ENCODE data around the gene AUTS2.
A peak's percentile ranks its signal among the peaks of the same experiment; 100 is the strongest.

The AUTS2 gene

GRCh38 chr7:69598081-69598486 lies at the start of gene AUTS2:
Gene AUTS2, plus strand, starts transcription at chr7:69598475. Its CDS starts 1,179 bp downstream, at chr7:69599654.
- Histone ChIP-seq H3K27ac (ENCODE audit: low read length) (peak within 1 kb of the TSS; percentile 56), H3K27me3 (ENCODE audit: low read depth, low read length) (no peaks in the 10 kb centered on the region), H3K4me3 (ENCODE audit: low read depth in 1 of 2, low read length in 2 of 2) (peak within 1 kb of the TSS; percentile 78 to 80), H3K4me1 (ENCODE audit: control insufficient read depth in 1 of 2, insufficient read depth in 2 of 2, low read length in 2 of 2) (peaks cover 0 to 25% of the 10 kb centered on the region in 2 donors), H3K9me3 (ENCODE audit: control insufficient read depth in 1 of 2, low read length in 2 of 2) (no peaks in the 10 kb centered on the region), H3K36me3 (ENCODE audit: control insufficient read depth in 1 of 2, insufficient read depth in 2 of 2, low read length in 2 of 2) (no peaks in the 10 kb centered on the region)

- Histone ChIP-seq H3K4me3 (ENCODE audit: low read depth in 1 of 2, low read length in 2 of 2) (no peak overlapping the region), H3K36me3 (ENCODE audit: control insufficient read depth in 1 of 2, insufficient read depth in 2 of 2, low read length in 2 of 2) (no peaks in the 10 kb centered on the region), H3K27me3 (ENCODE audit: low read depth, low read length) (no peaks in the 10 kb centered on the region), H3K9me3 (ENCODE audit: control insufficient read depth in 1 of 2, low read length in 2 of 2) (no peaks in the 10 kb centered on the region), H3K4me1 (ENCODE audit: control insufficient read depth in 1 of 2, insufficient read depth in 2 of 2, low read length in 2 of 2) (peaks cover 0 to 3% of the 10 kb centered on the region in 2 donors), H3K27ac (ENCODE audit: low read length) (no peak overlapping the region)
These were observed 47.3 kb upstream of the AUTS2 start for GRCh38 chr7:69550991-69551390.

GRCh38 chr7:69553190-69553589 lies 45.1 kb upstream of the AUTS2 start:
- Histone ChIP-seq H3K36me3 (ENCODE audit: control insufficient read depth in 1 of 2, insufficient read depth in 2 of 2, low read length in 2 of 2) (no peaks in the 10 kb centered on the region), H3K27me3 (ENCODE audit: low read depth, low read length) (no peaks in the 10 kb centered on the region), H3K27ac (ENCODE audit: low read length) (no peak overlapping the region), H3K9me3 (ENCODE audit: control insufficient read depth in 1 of 2, low read length in 2 of 2) (no peaks in the 10 kb centered on the region), H3K4me3 (ENCODE audit: low read depth in 1 of 2, low read length in 2 of 2) (no peak overlapping the region), H3K4me1 (ENCODE audit: control insufficient read depth in 1 of 2, insufficient read depth in 2 of 2, low read length in 2 of 2) (peaks cover 0 to 3% of the 10 kb centered on the region in 2 donors)

DNA sequence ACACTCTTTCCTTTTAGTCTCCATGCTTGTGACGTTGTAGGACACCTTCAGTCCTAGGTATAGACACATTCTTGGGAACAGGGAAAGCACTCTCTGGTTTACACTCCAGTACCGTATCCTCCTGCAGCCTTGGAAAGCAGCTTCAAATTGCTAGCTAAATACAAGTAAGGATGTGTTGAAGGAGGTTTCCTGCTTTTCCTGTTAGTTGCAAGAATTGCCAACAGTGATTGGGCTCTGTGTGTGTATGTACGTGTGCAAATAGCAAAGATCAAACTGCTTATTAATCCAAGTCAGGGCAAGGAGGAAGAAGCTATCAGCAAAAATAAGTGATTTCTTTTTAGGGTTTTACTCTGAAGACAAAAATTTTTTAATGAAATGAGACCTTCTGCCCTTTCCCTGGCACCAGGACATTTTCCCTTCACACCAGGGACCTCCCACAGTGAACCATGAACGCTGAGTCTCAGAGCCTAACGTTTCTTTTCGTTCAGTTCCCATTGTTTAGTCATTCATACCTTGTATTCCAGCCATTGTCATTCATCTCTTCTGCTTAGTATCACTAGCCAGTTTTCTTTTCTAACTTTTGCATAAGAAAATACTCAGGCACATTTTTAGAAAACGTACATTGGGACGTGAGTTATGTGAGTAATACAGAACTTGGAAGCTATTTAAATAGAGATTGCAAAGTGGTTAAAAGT lies 36.9 kb upstream of the AUTS2 start:
- H3K36me3 ChIP-seq (ENCODE audit: control insufficient read depth in 1 of 2, insufficient read depth in 2 of 2, low read length in 2 of 2) = no peaks in the 10 kb centered on the region
- H3K4me1 ChIP-seq (ENCODE audit: control insufficient read depth in 1 of 2, insufficient read depth in 2 of 2, low read length in 2 of 2) = peaks cover 3 to 11% of the 10 kb centered on the region in 2 donors
- no peak overlapping the region for H3K27ac ChIP-seq (ENCODE audit: low read length)
- H3K27me3 ChIP-seq (ENCODE audit: low read depth, low read length) = no peaks in the 10 kb centered on the region
- no peak overlapping the region for H3K4me3 ChIP-seq (ENCODE audit: low read depth in 1 of 2, low read length in 2 of 2)
- no peaks in the 10 kb centered on the region for H3K9me3 ChIP-seq (ENCODE audit: control insufficient read depth in 1 of 2, low read length in 2 of 2)

DNA sequence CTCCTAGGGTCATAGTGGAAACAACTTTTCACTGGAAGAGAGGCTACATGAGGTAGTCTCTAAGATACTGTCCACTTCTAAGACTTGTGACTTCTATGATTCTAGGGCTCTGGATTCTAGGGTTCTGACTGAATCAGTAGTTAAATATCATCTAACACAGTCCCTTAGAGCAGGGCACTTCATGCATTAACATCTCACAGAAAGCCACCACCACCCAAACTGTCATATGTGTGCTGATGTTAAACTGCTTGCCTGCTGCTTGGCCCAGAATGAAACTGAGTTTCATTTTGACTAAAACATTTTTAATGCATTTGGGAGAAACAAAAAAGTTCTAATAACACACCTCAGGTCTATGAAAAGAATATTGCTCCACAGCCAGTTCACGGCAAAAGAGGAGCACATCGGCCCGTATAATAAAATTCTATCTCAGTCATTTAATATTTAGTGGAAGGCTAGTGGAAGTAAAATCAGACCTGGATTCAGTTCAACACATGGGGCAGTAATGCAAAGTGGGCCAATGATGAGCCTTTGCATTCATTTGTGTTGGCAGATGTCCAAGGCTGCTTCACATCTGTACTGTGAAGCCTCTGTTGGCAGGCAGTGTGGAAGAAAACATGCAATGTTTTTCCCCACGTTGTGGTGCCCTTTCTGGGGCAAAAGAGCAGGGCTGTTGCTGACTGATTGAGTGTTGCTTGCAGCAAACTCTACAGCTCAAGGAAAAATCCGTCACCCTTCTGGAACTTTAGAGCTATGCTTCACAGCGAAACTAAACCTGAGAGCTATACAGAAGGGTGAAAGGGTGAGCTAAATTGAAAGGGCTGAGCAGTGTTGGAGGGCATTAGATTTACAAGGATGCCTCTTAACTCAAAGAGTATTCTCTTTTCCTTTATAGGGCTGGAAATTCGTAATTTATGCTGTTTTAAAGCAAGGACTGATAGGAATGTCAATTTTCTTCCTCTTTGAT lies 33.5 kb upstream of the AUTS2 start:
- Histone ChIP-seq H3K36me3 (ENCODE audit: control insufficient read depth in 1 of 2, insufficient read depth in 2 of 2, low read length in 2 of 2) (no peaks in the 10 kb centered on the region), H3K27ac (ENCODE audit: low read length) (no peak overlapping the region), H3K4me3 (ENCODE audit: low read depth in 1 of 2, low read length in 2 of 2) (no peak overlapping the region), H3K4me1 (ENCODE audit: control insufficient read depth in 1 of 2, insufficient read depth in 2 of 2, low read length in 2 of 2) (peaks cover 3 to 11% of the 10 kb centered on the region in 2 donors), H3K27me3 (ENCODE audit: low read depth, low read length) (no peaks in the 10 kb centered on the region), H3K9me3 (ENCODE audit: control insufficient read depth in 1 of 2, low read length in 2 of 2) (no peaks in the 10 kb centered on the region)

GRCh38 chr7:69567800-69568199 lies 30.5 kb upstream of the AUTS2 start:
- Histone ChIP-seq H3K27me3 (ENCODE audit: low read depth, low read length) (no peaks in the 10 kb centered on the region), H3K4me3 (ENCODE audit: low read depth in 1 of 2, low read length in 2 of 2) (no peak overlapping the region), H3K9me3 (ENCODE audit: control insufficient read depth in 1 of 2, low read length in 2 of 2) (no peaks in the 10 kb centered on the region), H3K27ac (ENCODE audit: low read length) (no peak overlapping the region), H3K36me3 (ENCODE audit: control insufficient read depth in 1 of 2, insufficient read depth in 2 of 2, low read length in 2 of 2) (no peaks in the 10 kb centered on the region), H3K4me1 (ENCODE audit: control insufficient read depth in 1 of 2, insufficient read depth in 2 of 2, low read length in 2 of 2) (peaks cover 3 to 8% of the 10 kb centered on the region in 2 donors)

GRCh38 chr7:69568266-69568665 lies 30.0 kb upstream of the AUTS2 start:
- H3K27ac ChIP-seq (ENCODE audit: low read length) = no peak overlapping the region
- H3K4me1 ChIP-seq (ENCODE audit: control insufficient read depth in 1 of 2, insufficient read depth in 2 of 2, low read length in 2 of 2) = peaks cover 3 to 8% of the 10 kb centered on the region in 2 donors
- H3K9me3 ChIP-seq (ENCODE audit: control insufficient read depth in 1 of 2, low read length in 2 of 2) = no peaks in the 10 kb centered on the region
- no peaks in the 10 kb centered on the region for H3K27me3 ChIP-seq (ENCODE audit: low read depth, low read length)
- no peaks in the 10 kb centered on the region for H3K36me3 ChIP-seq (ENCODE audit: control insufficient read depth in 1 of 2, insufficient read depth in 2 of 2, low read length in 2 of 2)
- H3K4me3 ChIP-seq (ENCODE audit: low read depth in 1 of 2, low read length in 2 of 2) = no peak overlapping the region

DNA sequence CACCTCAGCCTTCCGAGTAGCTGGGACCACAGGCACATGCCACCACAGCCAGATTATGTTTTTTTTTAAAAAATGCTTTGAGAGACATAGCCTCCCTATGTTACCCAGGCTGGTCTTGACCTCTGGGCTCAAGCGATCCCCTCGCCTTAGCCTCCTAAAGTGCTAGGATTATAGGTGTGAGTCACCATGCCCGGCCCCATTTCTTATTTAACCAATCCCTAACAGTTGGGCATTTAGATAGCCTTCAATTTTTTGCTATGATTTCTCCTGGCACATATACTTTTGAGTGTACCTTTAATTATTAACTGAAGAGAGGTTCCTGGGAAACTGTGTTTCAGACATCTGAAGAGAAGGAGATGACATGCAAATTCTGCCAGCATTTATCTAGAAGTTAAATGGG lies 22.6 kb upstream of the AUTS2 start:
- Histone ChIP-seq H3K27me3 (ENCODE audit: low read depth, low read length) (no peaks in the 10 kb centered on the region), H3K36me3 (ENCODE audit: control insufficient read depth in 1 of 2, insufficient read depth in 2 of 2, low read length in 2 of 2) (no peaks in the 10 kb centered on the region), H3K27ac (ENCODE audit: low read length) (no peak overlapping the region), H3K9me3 (ENCODE audit: control insufficient read depth in 1 of 2, low read length in 2 of 2) (no peaks in the 10 kb centered on the region), H3K4me3 (ENCODE audit: low read depth in 1 of 2, low read length in 2 of 2) (no peak overlapping the region), H3K4me1 (ENCODE audit: control insufficient read depth in 1 of 2, insufficient read depth in 2 of 2, low read length in 2 of 2) (no peaks in the 10 kb centered on the region)

DNA sequence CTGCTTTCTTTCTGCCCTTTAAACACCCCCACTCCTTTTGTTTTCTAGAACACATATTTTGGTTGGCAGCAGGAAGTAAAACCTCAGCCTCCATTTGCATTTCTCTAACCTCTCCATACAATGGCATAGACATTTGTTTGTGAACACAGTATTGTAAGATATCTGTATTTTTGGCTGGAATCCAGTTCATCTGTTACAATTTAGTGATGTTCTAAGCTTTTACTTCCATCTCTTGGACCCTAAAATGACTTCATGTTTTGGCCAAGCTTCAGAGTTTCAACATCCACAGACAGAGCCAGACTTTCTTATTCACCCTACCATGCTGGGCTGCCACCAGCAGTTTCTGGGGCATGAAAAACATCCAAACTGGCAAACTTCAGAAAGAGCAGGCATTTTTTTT lies 21.1 kb upstream of the AUTS2 start:
- H3K27ac ChIP-seq (ENCODE audit: low read length) = no peak overlapping the region
- H3K4me3 ChIP-seq (ENCODE audit: low read depth in 1 of 2, low read length in 2 of 2) = no peak overlapping the region
- no peaks in the 10 kb centered on the region for H3K36me3 ChIP-seq (ENCODE audit: control insufficient read depth in 1 of 2, insufficient read depth in 2 of 2, low read length in 2 of 2)
- H3K4me1 ChIP-seq (ENCODE audit: control insufficient read depth in 1 of 2, insufficient read depth in 2 of 2, low read length in 2 of 2) = no peaks in the 10 kb centered on the region
- no peaks in the 10 kb centered on the region for H3K27me3 ChIP-seq (ENCODE audit: low read depth, low read length)
- H3K9me3 ChIP-seq (ENCODE audit: control insufficient read depth in 1 of 2, low read length in 2 of 2) = no peaks in the 10 kb centered on the region

- Histone ChIP-seq H3K27ac (ENCODE audit: low read length) (no peak overlapping the region), H3K4me1 (ENCODE audit: control insufficient read depth in 1 of 2, insufficient read depth in 2 of 2, low read length in 2 of 2) (no peaks in the 10 kb centered on the region), H3K27me3 (ENCODE audit: low read depth, low read length) (no peaks in the 10 kb centered on the region), H3K9me3 (ENCODE audit: control insufficient read depth in 1 of 2, low read length in 2 of 2) (no peaks in the 10 kb centered on the region), H3K4me3 (ENCODE audit: low read depth in 1 of 2, low read length in 2 of 2) (no peak overlapping the region), H3K36me3 (ENCODE audit: control insufficient read depth in 1 of 2, insufficient read depth in 2 of 2, low read length in 2 of 2) (no peaks in the 10 kb centered on the region)
These were observed 13.1 kb upstream of the AUTS2 start for GRCh38 chr7:69585169-69585568.

DNA sequence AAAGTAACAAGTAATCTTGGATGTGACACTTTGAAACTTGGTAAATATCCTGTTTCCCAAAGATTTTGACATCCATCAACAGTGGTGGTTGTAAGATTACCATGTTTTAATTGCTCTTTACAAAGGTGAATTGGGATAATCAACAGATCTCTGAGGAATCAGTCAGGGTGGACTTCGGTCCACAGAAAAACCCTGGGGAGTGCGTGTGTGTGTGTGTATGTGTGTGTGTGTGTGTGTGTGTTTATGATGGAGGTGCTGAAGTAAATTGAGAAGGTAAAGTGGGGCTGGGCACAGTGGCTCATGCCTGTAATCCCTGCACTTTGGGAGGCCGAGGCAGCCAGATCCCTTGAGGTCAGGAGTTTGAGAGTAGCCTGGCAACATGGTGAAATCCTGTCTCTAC lies 12.0 kb upstream of the AUTS2 start:
- H3K27me3 ChIP-seq (ENCODE audit: low read depth, low read length) = no peaks in the 10 kb centered on the region
- no peaks in the 10 kb centered on the region for H3K4me1 ChIP-seq (ENCODE audit: control insufficient read depth in 1 of 2, insufficient read depth in 2 of 2, low read length in 2 of 2)
- H3K9me3 ChIP-seq (ENCODE audit: control insufficient read depth in 1 of 2, low read length in 2 of 2) = no peaks in the 10 kb centered on the region
- H3K36me3 ChIP-seq (ENCODE audit: control insufficient read depth in 1 of 2, insufficient read depth in 2 of 2, low read length in 2 of 2) = no peaks in the 10 kb centered on the region
- H3K4me3 ChIP-seq (ENCODE audit: low read depth in 1 of 2, low read length in 2 of 2) = no peak overlapping the region
- H3K27ac ChIP-seq (ENCODE audit: low read length) = no peak overlapping the region

Measured in muscle layer of duodenum (tissue), 2 donors.